Parathyroid adenoma (tissue), 2 donors: Measurements from ENCODE around the gene HMGCLL1.

ENCODE experiments used
- H2AFZ ChIP-seq: fragments of 300-600 bp; sonication (generic); one replicate; pipeline ENCODE4 v1.7.0; 2017; ENCODE audit warnings: antibody characterized with exemption, mild to moderate bottlenecking
- H3K27ac ChIP-seq: fragments of 300-600 bp; sonication (generic); one replicate; pipeline ENCODE4 v1.7.0; 2017
- H3K27me3 ChIP-seq: fragments of 300-600 bp; sonication (generic); one replicate; pipeline ENCODE4 v1.7.0; 2017; ENCODE audit warnings: low read length; ENCODE audit not compliant: control insufficient read depth, insufficient read depth
- H3K36me3 ChIP-seq: fragments of 300-600 bp; sonication (generic); one replicate; pipeline ENCODE4 v1.7.0; 2017; ENCODE audit warnings: low read length; ENCODE audit not compliant: control insufficient read depth, insufficient read depth
- H3K4me1 ChIP-seq: fragments of 300-600 bp; sonication (generic); one replicate; pipeline ENCODE4 v1.7.0; 2017; ENCODE audit warnings: control low read depth
- H3K4me2 ChIP-seq: fragments of 300-600 bp; sonication (generic); one replicate; pipeline ENCODE4 v1.7.0; 2017; ENCODE audit warnings: low read length
- H3K4me3 ChIP-seq: fragments of 300-600 bp; sonication (generic); one replicate; pipeline ENCODE4 v1.7.0; 2017; ENCODE audit warnings: low read depth, low read length
- H3K79me2 ChIP-seq: fragments of 300-600 bp; sonication (generic); one replicate; pipeline ENCODE4 v1.7.0; 2017; ENCODE audit warnings: control low read depth
- H3K9ac ChIP-seq: fragments of 300-600 bp; sonication (generic); one replicate; pipeline ENCODE4 v1.7.0; 2017; ENCODE audit warnings: mild to moderate bottlenecking
- H3K9me3 ChIP-seq: fragments of 300-600 bp; sonication (generic); one replicate; pipeline ENCODE4 v1.7.0; 2017; ENCODE audit warnings: low read length; ENCODE audit not compliant: control insufficient read depth
- TF ChIP-seq, protein P1 (sequence below): fragments of 300-600 bp; sonication (generic); IDR thresholded peaks from one replicate; pipeline ENCODE4 v1.7.0; 2017; ENCODE audit warnings: antibody characterized with exemption, mild to moderate bottlenecking
- donor health status: primary hyperparathyroidism.

HMGCLL1 gene

DNA sequence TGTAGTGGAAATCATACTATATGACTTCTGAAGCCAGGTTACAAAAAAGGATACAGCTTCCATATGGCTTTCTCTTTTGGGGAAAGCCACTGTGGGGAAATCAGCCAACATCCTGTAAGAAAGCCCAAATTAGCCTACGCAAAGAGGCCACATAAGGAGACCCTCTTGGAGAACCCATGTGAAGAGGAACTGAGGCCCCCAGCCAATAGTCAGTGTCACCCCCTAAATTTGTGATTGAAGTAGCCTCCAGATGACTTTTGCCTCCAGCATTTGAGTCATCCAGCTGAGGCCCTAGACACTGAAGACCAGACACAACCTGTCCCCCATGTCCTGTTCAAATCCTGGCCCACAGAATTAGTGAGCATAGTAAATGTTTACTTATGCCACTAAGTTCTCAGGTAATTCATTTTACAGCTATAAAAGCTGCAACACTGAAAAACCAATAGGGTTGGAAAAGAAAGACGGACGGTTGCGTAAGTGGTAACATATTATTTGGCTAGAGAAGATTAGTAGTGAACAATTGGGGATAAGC lies 60.4 kb downstream of the HMGCLL1 start:
- Histone ChIP-seq H3K9me3 (no peaks in the 10 kb centered on the region), H3K27ac (no peak overlapping the region), H3K4me2 (no peak overlapping the region), H3K4me1 (no peaks in the 10 kb centered on the region), H3K79me2 (no peaks in the 10 kb centered on the region), H2AFZ (no peak overlapping the region), H3K9ac (no peak overlapping the region), H3K27me3 (no peaks in the 10 kb centered on the region), H3K36me3 (no peaks in the 10 kb centered on the region), H3K4me3 (no peak overlapping the region)
- TF ChIP-seq, protein P1, sequence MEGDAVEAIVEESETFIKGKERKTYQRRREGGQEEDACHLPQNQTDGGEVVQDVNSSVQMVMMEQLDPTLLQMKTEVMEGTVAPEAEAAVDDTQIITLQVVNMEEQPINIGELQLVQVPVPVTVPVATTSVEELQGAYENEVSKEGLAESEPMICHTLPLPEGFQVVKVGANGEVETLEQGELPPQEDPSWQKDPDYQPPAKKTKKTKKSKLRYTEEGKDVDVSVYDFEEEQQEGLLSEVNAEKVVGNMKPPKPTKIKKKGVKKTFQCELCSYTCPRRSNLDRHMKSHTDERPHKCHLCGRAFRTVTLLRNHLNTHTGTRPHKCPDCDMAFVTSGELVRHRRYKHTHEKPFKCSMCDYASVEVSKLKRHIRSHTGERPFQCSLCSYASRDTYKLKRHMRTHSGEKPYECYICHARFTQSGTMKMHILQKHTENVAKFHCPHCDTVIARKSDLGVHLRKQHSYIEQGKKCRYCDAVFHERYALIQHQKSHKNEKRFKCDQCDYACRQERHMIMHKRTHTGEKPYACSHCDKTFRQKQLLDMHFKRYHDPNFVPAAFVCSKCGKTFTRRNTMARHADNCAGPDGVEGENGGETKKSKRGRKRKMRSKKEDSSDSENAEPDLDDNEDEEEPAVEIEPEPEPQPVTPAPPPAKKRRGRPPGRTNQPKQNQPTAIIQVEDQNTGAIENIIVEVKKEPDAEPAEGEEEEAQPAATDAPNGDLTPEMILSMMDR, result no peak

DNA sequence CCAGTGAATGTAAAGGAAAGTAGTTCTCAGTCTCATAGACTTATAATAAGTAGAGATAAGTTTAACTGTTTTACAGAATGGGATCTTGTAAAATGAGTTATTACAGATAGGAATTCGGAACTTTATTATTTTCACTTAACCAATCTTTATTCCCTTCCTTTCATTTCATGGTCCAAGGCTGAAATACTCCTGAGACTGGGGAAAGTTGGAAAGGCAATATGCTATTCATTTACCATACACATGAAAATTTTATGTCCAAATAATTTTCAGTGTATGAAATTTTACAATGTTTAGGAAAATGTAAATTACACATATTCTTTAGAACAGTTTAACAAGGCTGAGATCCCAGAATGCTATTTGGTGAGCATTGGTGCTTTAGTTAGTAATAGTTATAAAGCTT lies 62.3 kb downstream of the HMGCLL1 start:
- Histone ChIP-seq H3K27me3 (no peaks in the 10 kb centered on the region), H3K36me3 (no peaks in the 10 kb centered on the region), H3K27ac (no peak overlapping the region), H3K9me3 (no peaks in the 10 kb centered on the region), H3K9ac (no peak overlapping the region), H3K4me1 (no peaks in the 10 kb centered on the region), H3K4me3 (no peak overlapping the region), H2AFZ (no peak overlapping the region), H3K4me2 (no peak overlapping the region), H3K79me2 (no peaks in the 10 kb centered on the region)
- TF ChIP-seq, protein P1, result no peak

DNA sequence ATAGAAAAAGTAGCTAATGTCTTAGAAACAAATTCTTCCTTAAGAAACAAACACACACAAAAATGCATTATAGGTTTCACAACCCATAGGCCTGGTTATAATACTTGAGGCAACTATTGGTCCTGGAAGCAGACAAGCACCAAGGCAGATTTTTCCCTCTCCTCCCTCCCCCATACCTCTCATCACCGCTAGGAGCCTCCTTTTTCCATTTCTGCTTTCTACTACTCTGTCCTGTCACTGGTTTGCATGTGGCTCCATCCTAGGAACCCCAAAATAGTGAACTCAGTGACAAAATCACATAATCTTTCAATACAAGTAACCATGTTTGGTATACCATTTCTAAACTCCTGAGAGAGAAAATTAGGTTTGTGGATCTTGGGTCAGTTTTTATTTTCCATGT lies 66.1 kb downstream of the HMGCLL1 start:
- no peak overlapping the region for H3K4me3 ChIP-seq
- H3K9me3 ChIP-seq, result no peaks in the 10 kb centered on the region
- H3K4me1 ChIP-seq, result no peaks in the 10 kb centered on the region
- H3K4me2 ChIP-seq, result no peak overlapping the region
- no peaks in the 10 kb centered on the region for H3K79me2 ChIP-seq
- H3K27ac ChIP-seq, result no peak overlapping the region
- TF ChIP-seq, protein P1, result no peak
- H2AFZ ChIP-seq, result no peak overlapping the region
- no peaks in the 10 kb centered on the region for H3K36me3 ChIP-seq
- H3K9ac ChIP-seq, result no peak overlapping the region
- H3K27me3 ChIP-seq, result no peaks in the 10 kb centered on the region

DNA sequence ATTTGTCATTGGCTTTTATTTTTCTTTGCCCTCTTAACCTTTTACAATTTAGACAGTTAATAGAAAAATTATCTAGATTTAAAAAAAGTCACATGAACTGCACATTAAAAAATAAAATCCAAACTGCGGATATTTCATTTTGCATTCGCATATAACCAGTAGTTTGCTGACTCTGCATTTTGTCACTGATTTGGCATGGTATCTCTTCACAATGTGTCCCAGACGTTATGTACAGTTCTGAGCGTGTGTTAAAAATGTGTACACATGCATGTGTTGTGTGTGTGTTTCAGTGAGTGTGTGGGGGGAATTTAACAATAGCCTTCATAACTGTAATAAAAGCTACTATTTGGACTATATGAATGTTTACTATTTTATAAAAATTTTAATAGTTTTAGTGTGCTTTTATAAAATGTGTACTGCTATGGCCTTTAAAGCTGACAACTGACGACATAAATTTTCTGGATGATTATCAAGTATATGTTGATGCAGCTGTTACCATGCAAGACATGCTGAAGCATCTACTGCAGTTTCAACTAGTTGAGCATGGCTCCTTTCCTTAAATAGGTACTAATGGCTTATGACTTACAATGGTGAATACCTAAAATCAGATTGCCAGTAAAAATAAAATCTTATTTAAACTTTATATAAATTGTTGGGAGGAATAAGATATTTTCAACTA lies 67.7 kb downstream of the HMGCLL1 start:
- H3K9ac ChIP-seq, result no peak overlapping the region
- no peaks in the 10 kb centered on the region for H3K9me3 ChIP-seq
- TF ChIP-seq, protein P1, result no peak
- H3K27ac ChIP-seq, result no peak overlapping the region
- H3K27me3 ChIP-seq, result no peaks in the 10 kb centered on the region
- H3K4me2 ChIP-seq, result no peak overlapping the region
- H3K79me2 ChIP-seq, result no peaks in the 10 kb centered on the region
- H3K4me1 ChIP-seq, result no peaks in the 10 kb centered on the region
- no peaks in the 10 kb centered on the region for H3K36me3 ChIP-seq
- no peak overlapping the region for H2AFZ ChIP-seq
- no peak overlapping the region for H3K4me3 ChIP-seq

DNA sequence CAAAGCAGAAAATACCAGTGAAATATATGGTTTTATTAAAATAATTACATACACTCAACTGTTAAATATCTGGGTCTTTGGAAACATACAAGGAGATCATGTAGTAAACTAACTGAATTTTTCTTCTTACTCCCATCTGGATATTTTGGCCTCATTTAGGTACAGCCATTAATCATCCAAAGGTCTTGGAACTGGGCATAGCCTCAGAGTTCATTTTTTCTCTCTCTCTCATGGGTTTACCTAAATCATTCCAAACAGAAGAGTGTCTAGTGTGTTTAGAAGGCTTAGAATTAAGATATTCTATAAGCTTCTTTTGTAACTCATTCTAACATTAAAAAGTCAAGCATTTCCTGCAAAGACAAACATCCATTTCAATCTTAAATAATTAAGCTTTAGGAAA lies 79.4 kb downstream of the HMGCLL1 start:
- H3K4me2 ChIP-seq, result no peak overlapping the region
- H3K9ac ChIP-seq, result no peak overlapping the region
- H3K4me1 ChIP-seq, result no peaks in the 10 kb centered on the region
- H3K27ac ChIP-seq, result no peak overlapping the region
- no peak overlapping the region for H3K4me3 ChIP-seq
- no peaks in the 10 kb centered on the region for H3K27me3 ChIP-seq
- no peak overlapping the region for H2AFZ ChIP-seq
- no peaks in the 10 kb centered on the region for H3K36me3 ChIP-seq
- H3K9me3 ChIP-seq, result no peaks in the 10 kb centered on the region
- no peaks in the 10 kb centered on the region for H3K79me2 ChIP-seq
- TF ChIP-seq, protein P1, result no peak
